Bronchial epithelial cell (primary cell): ENCODE measurements around the gene TBC1D22A. TPM values are rescaled to one million over a fixed set of nuclear protein-coding genes. Genes with fewer than 3 reads are reported as not detected.

Experiments used
- DNase-seq: peaks from one replicate; pipeline ENCODE4 v3.0.0-alpha.2; 2010; ENCODE audit warnings: low read depth
- FAIRE-seq: peaks from 2 replicates; lab custom pipeline; 2011; peaks lifted over from hg19 to GRCh38; lab: Jason Lieb, UNC
- H3K27me3 ChIP-seq: 2 replicates; pipeline ENCODE4 v1.5.1; 2011; ENCODE audit warnings: low read length; ENCODE audit not compliant: control insufficient read depth, insufficient read depth
- H3K36me3 ChIP-seq: 2 replicates; pipeline ENCODE4 v1.5.1; 2011; ENCODE audit warnings: low read length; ENCODE audit not compliant: control insufficient read depth, insufficient read depth
- H3K4me3 ChIP-seq: 2 replicates; pipeline ENCODE4 v1.5.1; 2011; ENCODE audit warnings: mild to moderate bottlenecking, low read depth, low read length, control low read depth
- CTCF ChIP-seq: IDR thresholded peaks from 2 replicates; pipeline ENCODE4 v1.5.1; 2011; ENCODE audit warnings: mild to moderate bottlenecking, moderate library complexity, low read length, control low read depth, inconsistent platforms; ENCODE audit not compliant: insufficient read depth, severe bottlenecking
- total RNA-seq: library from RNA; depleted of rRNA; stranded (reverse); fragments of >200 nt; gene quantifications from 2 replicates; pipeline ENCODE4 v1.2.1, GENCODE V29; 2014

TBC1D22A gene
- total RNA-seq, 1 donor from 2014 or later: 10.0 TPM

GRCh38 chr22:46864314-46865051 lies 102.0 kb downstream of the TBC1D22A start:
- no peak for TF ChIP-seq CTCF
- no peaks in the 10 kb centered on the region for H3K27me3 ChIP-seq
- DNase-seq: no peak
- H3K36me3 ChIP-seq: no peaks in the 10 kb centered on the region
- H3K4me3 ChIP-seq: no peak overlapping the region
- peak; percentile 70 for FAIRE-seq

GRCh38 chr22:46865052-46865434 lies 102.6 kb downstream of the TBC1D22A start:
- TF ChIP-seq CTCF: no peak
- DNase-seq (no peak), FAIRE-seq (no peak)
- H3K36me3 ChIP-seq: no peaks in the 10 kb centered on the region
- no peaks in the 10 kb centered on the region for H3K27me3 ChIP-seq
- no peak overlapping the region for H3K4me3 ChIP-seq

GRCh38 chr22:46865642-46866041 lies 103.2 kb downstream of the TBC1D22A start:
- FAIRE-seq: no peak

GRCh38 chr22:46866591-46866990 lies 104.1 kb downstream of the TBC1D22A start:
- Histone ChIP-seq H3K36me3 (no peaks in the 10 kb centered on the region), H3K4me3 (no peak overlapping the region), H3K27me3 (no peaks in the 10 kb centered on the region)
- FAIRE-seq (peak; percentile 97), DNase-seq (peak; percentile 80)
- no peak for TF ChIP-seq CTCF

More at GRCh38 chr22:46865642-46866041, 103.2 kb downstream of the TBC1D22A start:
- H3K27me3 ChIP-seq: no peaks in the 10 kb centered on the region
- no peak for DNase-seq
- no peaks in the 10 kb centered on the region for H3K36me3 ChIP-seq
- H3K4me3 ChIP-seq: no peak overlapping the region
- TF ChIP-seq CTCF: no peak

GRCh38 chr22:46867106-46867505 lies 104.7 kb downstream of the TBC1D22A start:
- Histone ChIP-seq H3K4me3 (no peak overlapping the region), H3K27me3 (no peaks in the 10 kb centered on the region), H3K36me3 (no peaks in the 10 kb centered on the region)
- FAIRE-seq (no peak), DNase-seq (no peak)
- TF ChIP-seq CTCF: no peak

GRCh38 chr22:46869329-46869728 lies 106.9 kb downstream of the TBC1D22A start:
- DNase-seq (no peak), FAIRE-seq (no peak)
- H3K27me3 ChIP-seq: no peaks in the 10 kb centered on the region
- H3K4me3 ChIP-seq: no peak overlapping the region
- H3K36me3 ChIP-seq: no peaks in the 10 kb centered on the region
- no peak for TF ChIP-seq CTCF
